SU-DHL-6 (cell line): ENCODE data around the gene MYT1.
"Not testable (repeated sequence)": the region's sequence is repeated elsewhere in the genome, so short reads cannot be mapped to it uniquely, and the experiment has no call there.

Experiments used
- CTCF ChIP-seq: fragments of 200-600 bp; sonication (generic); IDR thresholded peaks from one replicate; pipeline ENCODE4 v1.5.1; 2017; ENCODE audit warnings: antibody characterized with exemption, mild to moderate bottlenecking, low read length, moderate library complexity; ENCODE audit not compliant: insufficient read depth, poor library complexity, severe bottlenecking
- EZH2phosphoT487 ChIP-seq: fragments of 200-600 bp; sonication (generic), shearing (Covaris generic); conservative IDR thresholded peaks from 2 replicates; pipeline ENCODE4 v1.6.1; 2018; ENCODE audit warnings: mild to moderate bottlenecking, antibody characterized with exemption, low read length, moderate library complexity, mixed read lengths

GRCh38 chr20:64123517-64123916, 40.7 kb upstream of the MYT1 start:
- not testable (repeated sequence) for TF ChIP-seq EZH2phosphoT487, CTCF
